Right lobe of liver (tissue), 4 donors: ENCODE measurements around the gene PPARG.

Experiments used
- CTCF ChIP-seq, 4 donors: fragments of 200-600 bp in 3 of 4; fragments of 450-650 bp in 1 of 4; IDR thresholded peaks; one replicate each; pipeline versions ENCODE4 v1.5.1 to v1.8.0; 2016 to 2022; ENCODE audit warnings: antibody characterized with exemption in 4 of 4, mild to moderate bottlenecking in 2 of 4
- POLR2A ChIP-seq: fragments of 450-650 bp; IDR thresholded peaks from one replicate; pipeline ENCODE4 v1.6.1; 2017; ENCODE audit warnings: antibody characterized with exemption, mild to moderate bottlenecking
- donor health status: DM: no; HTN: no; CAD: no.
- donor health status: DM: no; HTN: no; CAD: no.
- donor health status: DM: no; HTN: yes; CAD: no.

- TF ChIP-seq POLR2A: no peak
- no peak for TF ChIP-seq CTCF (IDR thresholded peaks at IDR 0.05)
Observed at GRCh38 chr3:12477256-12477655, 188.4 kb downstream of the PPARG start.
